BJ (cell line): ENCODE measurements around the gene GPR155. TPM values are rescaled to one million over a fixed set of nuclear protein-coding genes. Genes with fewer than 3 reads are reported as not detected.

Experiments
- CTCF ChIA-PET: fragments of 350-600 bp; formaldehyde crosslinking; extraction: SDS; loops from one replicate; lab custom pipeline; 2021; ENCODE audit warnings: antibody characterized with exemption, inconsistent platforms; lab: Yijun Ruan, JAX
- POLR2A ChIA-PET: fragments of 300-600 bp; sonication (Branson Sonifier 250); formaldehyde crosslinking; extraction: SDS; loops from one replicate; lab custom pipeline; 2021; ENCODE audit warnings: antibody characterized with exemption; lab: Charles Lee
- DNase-seq: peaks from one replicate; pipeline ENCODE4 v3.0.0-alpha.2; 2011; ENCODE audit warnings: low read depth
- H3K27me3 ChIP-seq: 2 replicates; pipeline ENCODE4 v1.6.0; 2011; ENCODE audit warnings: low read length; ENCODE audit not compliant: control insufficient read depth, insufficient read depth
- H3K36me3 ChIP-seq: 2 replicates; pipeline ENCODE4 v1.5.1; 2011; ENCODE audit warnings: low read length; ENCODE audit not compliant: control insufficient read depth, insufficient read depth
- H3K4me3 ChIP-seq: 2 replicates; pipeline ENCODE4 v1.5.1; 2011; ENCODE audit warnings: low read depth, mild to moderate bottlenecking, control low read depth, low read length
- CTCF ChIP-seq: IDR thresholded peaks from 2 replicates; pipeline ENCODE4 v1.5.1; 2011; ENCODE audit warnings: low read depth, mild to moderate bottlenecking, control low read depth, inconsistent platforms, low read length, moderate library complexity; ENCODE audit not compliant: insufficient read depth
- polyA plus RNA-seq: library from polyadenylated mRNA; depleted of rRNA; stranded (reverse); fragments of >200 nt; gene quantifications from 2 replicates; pipeline ENCODE4 v1.2.3, GENCODE V29; 2011

The GPR155 gene
- polyA plus RNA-seq, 1 experiment, result 2.0 TPM

GRCh38 chr2:174495365-174496012, 8.7 kb upstream of the GPR155 start:
- Histone ChIP-seq H3K36me3 (no peaks in the 10 kb centered on the region), H3K4me3 (no peak overlapping the region), H3K27me3 (no peaks in the 10 kb centered on the region; the same call in none of the 2 replicates)
- ChIA-PET CTCF (interaction anchor here (0.7 to 1.5 kb wide), 2 partner anchors 22 to 188 kb away, joined by 3 to 4 read pairs; no protein-coding TSS in a partner anchor), POLR2A (no interaction called here)
- TF ChIP-seq CTCF, result no peak
- no peak for DNase-seq

- Histone ChIP-seq H3K36me3 (no peaks in the 10 kb centered on the region), H3K4me3 (no peak overlapping the region), H3K27me3 (no peaks in the 10 kb centered on the region; the same call in none of the 2 replicates)
- no peak for DNase-seq
- ChIA-PET POLR2A (no interaction called here), CTCF (no interaction called here)
- TF ChIP-seq CTCF, result no peak
Measured at GRCh38 chr2:174493549-174494331, 6.9 kb upstream of the GPR155 start.

GRCh38 chr2:174492963-174493431, 6.2 kb upstream of the GPR155 start:
- no peak for TF ChIP-seq CTCF
- ChIA-PET CTCF (interaction anchor here (0.6 kb wide), 1 partner anchor 208 kb away, joined by 3 read pairs; no protein-coding TSS in a partner anchor), POLR2A (no interaction called here)
- H3K36me3 ChIP-seq, result no peaks in the 10 kb centered on the region
- no peak overlapping the region for H3K4me3 ChIP-seq
- H3K27me3 ChIP-seq, result no peaks in the 10 kb centered on the region; the same call in none of the 2 replicates
- DNase-seq, result no peak

GRCh38 chr2:174491947-174492346, 5.1 kb upstream of the GPR155 start:
- CTCF ChIA-PET, result interaction anchor here (1.0 kb wide), 1 partner anchor 11 kb away, joined by 3 read pairs; no protein-coding TSS in a partner anchor

More at GRCh38 chr2:174491947-174492346, 5.1 kb upstream of the GPR155 start:
- no peak overlapping the region for H3K4me3 ChIP-seq
- no peak for DNase-seq
- no peak for TF ChIP-seq CTCF
- H3K27me3 ChIP-seq, result no peaks in the 10 kb centered on the region; the same call in none of the 2 replicates
- POLR2A ChIA-PET, result no interaction called here
- H3K36me3 ChIP-seq, result no peaks in the 10 kb centered on the region
